HepG2 (cell line): ENCODE results near the gene TOX2.

Source experiments
- AGO1 ChIP-seq: fragments of 200-400 bp; formaldehyde crosslinking; IDR thresholded peaks from 2 replicates; pipeline ENCODE4 v1.6.1; 2017; ENCODE audit warnings: mild to moderate bottlenecking, low read depth, low read length, moderate library complexity; ENCODE audit not compliant: poor library complexity, severe bottlenecking
- ATRX ChIP-seq: sonication (generic); formaldehyde crosslinking; IDR thresholded peaks from 2 replicates; pipeline ENCODE4 v1.4.0; 2020; ENCODE audit warnings: missing genetic modification reagents, borderline replicate concordance
- BCLAF1 ChIP-seq: fragments of 450-650 bp; IDR thresholded peaks from 2 replicates; pipeline ENCODE4 v1.6.1; 2017; ENCODE audit warnings: mild to moderate bottlenecking
- CTCF ChIP-seq: sonication (generic); formaldehyde crosslinking; IDR thresholded peaks from 2 replicates; pipeline ENCODE4 v1.5.0; 2020; ENCODE audit warnings: mild to moderate bottlenecking, missing genetic modification reagents, moderate library complexity
- ETV6 ChIP-seq: sonication (generic); formaldehyde crosslinking; conservative IDR thresholded peaks from 2 replicates; pipeline ENCODE4 v1.4.0; 2020; ENCODE audit warnings: missing genetic modification reagents
- MAFF ChIP-seq: IDR thresholded peaks from 2 replicates; pipeline ENCODE4 v1.6.1; 2011; ENCODE audit warnings: low read depth, low read length, improper control_type of control experiment
- MYNN ChIP-seq: sonication (generic); formaldehyde crosslinking; IDR thresholded peaks from 2 replicates; pipeline ENCODE4 v1.4.0; 2020; ENCODE audit warnings: mild to moderate bottlenecking, low read depth, missing genetic modification reagents
- RARG ChIP-seq: sonication (generic); formaldehyde crosslinking; IDR thresholded peaks from 2 replicates; pipeline ENCODE4 v1.4.0; 2020; ENCODE audit warnings: low read depth, mild to moderate bottlenecking, missing genetic modification reagents
- RFX5 ChIP-seq: IDR thresholded peaks from 2 replicates; pipeline ENCODE4 v1.6.1; 2011; ENCODE audit warnings: low read depth, low read length, improper control_type of control experiment
- SAFB2 ChIP-seq: sonication (generic); formaldehyde crosslinking; IDR thresholded peaks from 2 replicates; pipeline ENCODE4 v1.5.1; 2020; ENCODE audit warnings: missing genetic modification reagents, low read depth, mild to moderate bottlenecking, borderline replicate concordance
- TAF1 ChIP-seq: sonication (generic); formaldehyde crosslinking; IDR thresholded peaks from 2 replicates; pipeline ENCODE4 v1.4.0; 2020; ENCODE audit warnings: missing genetic modification reagents
- ZNF207 ChIP-seq: fragments of 450-650 bp; IDR thresholded peaks from 2 replicates; pipeline ENCODE4 v1.6.1; 2016; ENCODE audit warnings: antibody characterized with exemption, borderline replicate concordance
- ZNF260 ChIP-seq: sonication (generic); formaldehyde crosslinking; IDR thresholded peaks from 2 replicates; pipeline ENCODE4 v1.4.0; 2020; ENCODE audit warnings: missing genetic modification reagents, low read depth, mild to moderate bottlenecking, borderline replicate concordance
- ZNF512 ChIP-seq: sonication (generic); formaldehyde crosslinking; IDR thresholded peaks from 2 replicates; pipeline ENCODE4 v1.4.0; 2020; ENCODE audit warnings: mild to moderate bottlenecking, missing genetic modification reagents

GRCh38 chr20:43916881-43917371, 2.3 kb downstream of the TOX2 start:
- no peak for TF ChIP-seq TAF1 (CRISPR knock-in tag)
- TF ChIP-seq MAFF: no peak
- no peak for TF ChIP-seq CTCF (CRISPR knock-in tag)
- no peak for TF ChIP-seq BCLAF1
- no peak for TF ChIP-seq ETV6 (CRISPR knock-in tag)
- TF ChIP-seq RARG: no peak
- no peak for TF ChIP-seq ZNF207
- TF ChIP-seq ATRX (CRISPR knock-in tag): no peak
- no peak for TF ChIP-seq MYNN (CRISPR knock-in tag)
- TF ChIP-seq SAFB2 (CRISPR knock-in tag): no peak
- TF ChIP-seq ZNF512 (CRISPR knock-in tag): no peak
- no peak for TF ChIP-seq ZNF260 (CRISPR knock-in tag)
- no peak for TF ChIP-seq AGO1
- TF ChIP-seq RFX5: no peak
